HG03103 (cell line): ENCODE measurements around the gene ATRNL1.

Source experiments
- ATAC-seq: cut with Tn5 transposase; IDR thresholded peaks from one replicate; pipeline ENCODE4 v1.9.1; 2021; ENCODE audit warnings: low read depth; ENCODE audit not compliant: unreplicated experiment

The ATRNL1 gene

DNA sequence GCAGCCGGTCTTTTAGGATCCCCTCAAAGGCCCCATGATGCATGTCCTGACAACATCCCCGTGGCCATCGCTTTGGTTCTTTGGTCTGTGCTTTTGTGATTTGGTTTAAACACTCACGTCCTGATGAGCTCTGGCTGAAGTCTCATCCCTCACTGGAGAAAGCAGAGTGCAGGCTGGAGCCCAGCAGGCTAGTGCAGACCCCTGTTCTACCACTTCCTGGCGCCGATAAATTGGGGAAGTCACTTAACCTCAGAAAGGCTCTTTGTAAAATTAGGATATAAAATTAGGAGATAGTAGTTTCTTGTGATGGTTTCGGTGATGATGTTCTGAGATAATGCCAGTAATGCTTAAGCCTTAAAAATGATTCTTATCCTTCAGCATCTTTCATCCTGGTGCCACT, 872.2 kb downstream of the ATRNL1 start:
- ATAC-seq = no peak

DNA sequence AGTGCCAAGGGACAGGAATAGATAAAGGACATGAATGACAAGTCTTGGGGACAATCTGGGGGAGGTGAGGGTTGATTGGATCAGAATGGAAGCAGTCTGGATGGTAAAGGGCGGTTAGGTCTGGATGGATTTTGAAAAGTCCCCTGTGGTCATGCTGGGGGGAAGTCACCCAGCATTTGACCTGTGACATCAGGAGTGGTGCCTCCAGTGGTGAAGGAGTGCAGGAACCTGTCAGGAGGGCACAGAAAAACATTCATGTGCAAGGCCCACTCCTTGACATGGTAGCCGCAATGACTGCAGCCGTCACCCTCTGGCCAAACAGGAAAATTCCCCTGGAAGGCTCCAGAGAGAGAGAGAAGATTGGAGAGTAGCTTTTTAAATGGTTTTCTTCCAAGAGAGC, 875.1 kb downstream of the ATRNL1 start:
- no peak for ATAC-seq

DNA sequence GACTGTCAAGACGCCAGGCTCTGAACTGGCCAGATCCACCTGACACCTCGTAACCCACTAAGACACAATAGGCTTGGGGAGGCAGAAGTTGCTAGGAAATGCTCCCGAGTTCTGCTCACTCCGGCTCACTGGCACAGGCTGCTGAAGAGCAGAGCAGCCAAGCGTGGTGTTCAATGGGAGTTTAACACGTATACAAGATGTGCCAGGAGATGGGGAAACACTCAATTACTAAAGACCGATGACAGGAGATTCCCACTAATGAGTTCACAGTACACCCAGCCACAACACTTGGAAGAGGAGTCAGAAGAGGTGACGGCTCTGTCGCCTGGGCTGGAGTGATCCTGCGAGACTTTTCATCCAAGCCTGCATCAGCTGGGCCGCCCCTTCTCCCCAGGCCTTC, 876.4 kb downstream of the ATRNL1 start:
- ATAC-seq = no peak

DNA sequence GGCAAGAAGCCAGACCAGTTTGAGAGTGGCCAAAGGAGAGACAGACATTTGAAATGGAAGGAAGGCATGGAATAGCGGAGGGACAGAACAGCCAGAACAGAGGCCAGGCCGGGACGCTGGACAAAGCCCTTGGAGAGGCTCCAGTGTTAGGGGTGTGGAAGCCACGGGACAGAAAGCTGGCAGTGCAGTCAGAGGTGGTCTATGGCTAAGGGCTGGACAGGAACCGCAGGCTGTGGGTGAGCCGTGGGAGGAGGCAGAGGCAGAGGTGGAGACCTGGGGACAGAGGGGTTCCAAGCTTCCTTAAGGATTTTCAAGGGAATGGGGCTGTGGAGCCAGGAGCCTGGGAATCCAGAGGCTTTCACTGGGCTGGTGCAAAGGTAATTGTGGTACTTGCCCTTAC, 878.8 kb downstream of the ATRNL1 start:
- no peak for ATAC-seq

DNA sequence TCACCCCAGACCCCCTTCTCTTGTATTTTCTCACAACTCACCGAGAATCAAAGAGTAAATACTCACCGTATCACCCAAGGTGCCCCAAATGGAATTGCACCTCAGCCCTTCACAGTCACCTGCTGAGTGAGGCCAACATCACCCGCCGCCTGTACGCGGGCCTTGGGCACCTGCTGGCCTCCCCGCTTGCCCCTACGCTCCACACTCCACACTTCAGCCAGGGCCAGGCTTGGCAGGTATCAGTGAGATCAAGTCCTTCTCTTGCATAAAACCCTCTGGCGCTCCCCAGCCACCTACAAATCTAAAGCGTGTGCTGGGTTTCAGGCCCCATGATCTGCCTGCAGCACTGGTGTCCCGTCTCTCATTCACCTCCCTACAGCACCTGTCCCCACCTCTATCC, 879.3 kb downstream of the ATRNL1 start:
- ATAC-seq = no peak

DNA sequence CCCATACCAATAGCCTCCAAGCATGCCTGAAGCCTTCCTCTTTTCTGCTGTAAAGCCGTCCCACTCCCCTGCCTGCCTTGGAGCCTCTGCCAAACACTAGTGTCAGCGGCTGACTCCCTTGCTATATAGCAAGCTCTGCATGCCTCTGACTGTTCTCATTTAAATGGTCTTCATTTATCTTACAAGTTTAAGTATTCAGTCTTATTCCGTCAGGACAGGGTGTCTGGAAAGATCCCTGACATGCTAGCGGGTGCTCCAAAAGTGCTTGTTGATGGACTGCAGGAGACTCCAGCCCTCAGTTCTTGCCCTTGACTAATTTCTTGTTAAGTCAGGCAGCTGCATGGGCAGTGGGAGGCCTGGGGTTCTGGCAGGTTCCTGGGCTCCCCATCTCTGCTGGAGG, 881.2 kb downstream of the ATRNL1 start:
- ATAC-seq = no peak

DNA sequence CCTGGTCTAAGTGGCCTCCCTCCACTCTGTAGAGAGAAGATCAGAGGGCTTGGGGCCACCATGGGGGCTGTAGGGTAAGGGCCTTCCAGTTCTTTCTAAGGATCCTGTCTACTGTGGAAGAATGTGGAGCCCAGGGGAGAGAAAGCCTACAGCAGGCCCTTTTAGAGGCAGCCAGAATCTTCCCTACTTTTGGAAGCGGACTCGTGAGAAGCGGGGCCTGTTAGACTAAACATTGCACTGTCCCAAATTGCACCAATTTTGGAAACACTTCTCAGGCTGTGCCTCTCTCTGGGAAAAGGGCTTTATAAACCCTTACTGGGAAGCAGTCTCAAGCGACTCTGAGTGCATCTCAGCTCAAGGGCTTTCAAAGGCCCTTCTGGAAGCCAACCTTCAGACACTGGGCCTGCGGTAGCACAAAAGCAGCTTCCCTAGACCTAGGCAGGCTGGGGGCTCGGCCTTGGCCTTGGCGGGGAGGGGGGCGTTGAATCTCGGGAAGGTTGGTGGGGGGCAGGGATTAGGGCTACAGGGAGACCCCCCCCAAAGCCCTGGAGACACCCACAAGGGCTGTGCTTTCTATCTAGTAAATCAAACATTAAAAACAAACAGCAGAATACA, 881.8 kb downstream of the ATRNL1 start:
- ATAC-seq = no peak

DNA sequence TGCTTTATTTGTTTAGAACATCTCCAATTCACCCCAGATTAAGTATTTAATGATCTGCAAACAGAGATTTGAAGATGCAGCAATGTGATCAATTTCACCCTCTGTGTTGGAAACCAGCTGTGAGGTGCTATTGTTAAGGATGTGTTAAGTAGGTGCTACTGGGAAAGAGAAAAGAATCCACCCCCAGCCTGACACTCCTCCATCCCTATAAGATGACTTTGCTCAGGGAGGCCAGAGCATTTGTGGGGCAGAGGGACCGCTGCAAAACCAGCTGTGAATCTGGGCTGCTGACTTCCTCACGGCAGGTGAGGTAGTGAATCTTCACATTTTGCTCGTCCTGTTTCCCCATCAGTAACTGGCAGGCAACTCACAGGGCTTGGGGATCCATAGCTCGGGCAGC, 882.3 kb downstream of the ATRNL1 start:
- ATAC-seq = no peak

DNA sequence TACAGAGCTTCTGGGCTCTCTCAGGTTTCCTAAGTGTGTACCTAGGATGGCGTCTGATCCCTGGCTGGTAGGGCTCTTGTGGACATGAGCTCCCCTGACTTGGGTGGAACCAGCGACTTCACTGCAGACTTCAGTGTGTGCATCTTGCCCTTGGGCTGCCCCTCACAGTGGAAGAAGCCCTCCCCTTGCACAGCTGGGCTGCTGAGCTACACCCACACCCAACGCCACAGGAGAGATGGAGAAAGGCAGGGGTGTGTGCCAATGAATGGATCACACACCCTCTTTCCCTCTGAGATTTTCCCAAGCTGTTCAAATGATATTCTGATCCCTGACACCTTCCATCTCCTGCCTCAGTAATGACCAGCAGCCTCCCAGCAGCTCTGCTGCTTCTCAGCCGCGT, 883.2 kb downstream of the ATRNL1 start:
- ATAC-seq = no peak

DNA sequence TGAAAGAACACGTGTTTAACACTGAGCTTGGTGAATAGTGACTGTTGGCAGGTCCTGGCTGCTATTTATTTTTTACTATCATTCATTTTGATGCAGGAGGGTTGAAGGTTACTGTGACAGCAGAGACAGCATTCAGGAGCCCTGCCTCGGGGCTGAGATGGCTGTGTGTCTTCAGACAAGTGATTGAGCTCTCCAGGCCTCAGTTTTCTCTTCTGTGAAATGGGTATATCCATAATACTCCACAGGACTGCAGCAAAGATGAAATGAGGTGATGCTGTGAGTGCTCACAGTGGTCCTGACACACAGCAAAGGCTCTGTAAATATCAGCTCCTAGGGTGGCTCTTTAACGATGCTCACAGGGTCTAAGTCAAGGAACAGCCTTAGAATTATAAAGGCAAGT, 884.7 kb downstream of the ATRNL1 start:
- no peak for ATAC-seq

DNA sequence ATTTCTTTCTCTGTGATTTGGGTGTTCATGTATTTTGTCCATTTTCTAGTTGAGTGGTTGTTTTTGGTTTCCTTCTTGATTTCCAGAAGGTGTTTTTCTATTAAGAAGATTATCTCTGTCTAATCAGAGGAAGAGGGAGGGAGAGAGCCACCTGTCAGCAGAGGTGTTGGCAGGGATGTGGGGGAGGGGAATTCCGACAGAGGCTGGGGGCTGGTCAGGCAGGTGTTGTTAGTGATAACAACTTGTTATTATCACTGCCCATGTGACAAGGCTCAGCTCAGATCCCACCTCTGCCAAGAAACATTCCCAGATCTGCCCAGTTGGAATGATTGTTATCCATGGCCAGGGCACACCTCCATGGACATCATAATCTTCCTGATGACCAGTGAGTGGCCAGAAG, 886.4 kb downstream of the ATRNL1 start:
- no peak for ATAC-seq

DNA sequence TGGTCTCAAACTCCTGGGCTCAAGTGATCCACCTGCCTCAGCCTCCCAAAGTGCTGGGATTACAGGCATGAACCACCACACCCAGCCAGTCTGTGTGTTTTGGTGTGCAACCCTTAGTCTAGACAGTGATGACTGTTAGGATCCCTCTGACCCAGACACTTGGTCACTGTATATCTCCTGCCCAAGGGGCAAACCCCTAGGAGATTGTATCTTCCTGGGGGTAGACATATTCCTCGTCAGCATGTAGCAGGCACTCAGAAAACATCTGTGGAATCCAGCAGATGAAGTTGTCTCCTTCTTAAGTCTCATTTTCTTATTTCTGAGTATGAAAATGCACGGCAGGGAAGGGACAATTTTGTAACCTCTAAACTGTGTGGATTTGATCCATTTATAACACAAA, 887.3 kb downstream of the ATRNL1 start:
- no peak for ATAC-seq

DNA sequence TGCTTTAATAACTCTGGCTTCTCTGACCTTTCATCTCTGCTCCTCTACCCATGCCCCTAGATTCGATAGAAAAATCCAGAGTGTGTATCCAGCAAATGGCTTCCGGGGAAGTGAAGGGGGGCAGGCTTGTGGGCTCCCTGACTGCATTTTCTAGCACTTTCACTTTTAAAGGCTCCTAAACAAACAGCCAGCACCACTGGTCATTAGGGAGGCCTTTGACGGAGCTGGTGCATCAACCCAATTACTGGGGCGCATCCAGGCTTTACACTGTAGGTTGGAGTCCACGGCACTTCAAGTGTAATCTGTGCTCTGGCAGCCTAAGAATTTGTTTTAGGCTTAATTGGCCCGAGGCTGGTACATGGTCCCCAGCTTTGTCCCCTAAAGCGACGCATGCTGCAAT, 887.9 kb downstream of the ATRNL1 start:
- no peak for ATAC-seq

DNA sequence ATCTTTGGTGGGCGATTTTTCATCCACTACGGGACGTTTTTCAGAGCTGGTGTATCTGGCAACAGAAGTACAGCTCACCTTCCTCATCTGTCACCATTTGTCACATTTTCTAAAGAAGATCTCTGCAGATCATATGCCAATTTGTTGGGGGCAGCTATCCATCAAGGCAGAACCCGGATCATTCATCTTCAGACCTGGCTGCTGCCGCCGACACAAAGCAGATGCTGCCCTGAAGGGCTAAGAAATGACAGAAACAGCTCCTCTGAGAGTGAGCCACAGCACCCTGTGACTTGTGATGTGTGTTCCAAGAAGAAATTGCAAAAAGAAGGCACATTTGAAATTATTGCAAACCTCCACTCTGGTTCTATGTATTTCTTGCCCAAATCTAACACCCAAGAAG, 888.9 kb downstream of the ATRNL1 start:
- ATAC-seq = no peak

DNA sequence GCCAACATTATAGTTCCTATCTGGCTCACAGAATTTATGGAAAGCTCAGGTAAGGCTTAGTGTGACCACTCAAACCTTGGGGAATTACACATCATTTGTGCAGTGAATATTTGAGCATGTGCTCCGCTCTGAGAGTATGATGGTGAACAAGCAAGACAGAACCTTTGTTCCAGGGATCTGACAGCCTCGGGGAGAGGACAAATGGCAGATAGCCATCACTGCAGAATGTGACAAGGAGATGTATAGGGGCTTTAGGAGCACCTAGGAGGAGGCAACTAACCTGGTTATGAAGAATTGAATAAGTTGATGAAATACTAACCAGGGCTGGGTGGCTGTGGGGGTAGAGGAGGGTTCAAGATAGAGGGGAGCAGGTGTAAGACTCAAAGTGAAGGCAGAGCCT, 889.4 kb downstream of the ATRNL1 start:
- ATAC-seq = no peak

DNA sequence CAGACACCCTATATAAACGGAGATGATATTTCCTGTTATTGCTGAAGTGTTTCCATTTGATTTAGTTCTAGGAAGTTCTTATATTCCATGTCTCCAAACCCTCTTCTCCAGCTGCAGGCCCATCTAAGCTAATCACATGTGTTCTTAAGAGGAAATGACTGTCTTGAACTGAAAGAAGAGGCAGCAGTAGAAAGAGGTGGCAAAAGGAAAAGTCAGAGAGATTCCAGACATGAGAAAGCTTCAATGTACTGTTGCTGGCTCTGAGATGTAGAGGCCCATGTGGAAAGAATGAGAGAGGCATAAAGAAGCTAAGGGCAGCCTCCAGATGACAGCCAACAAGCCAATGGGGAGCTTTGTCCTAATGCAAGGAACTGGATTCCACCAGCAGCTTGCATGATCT, 892.6 kb downstream of the ATRNL1 start:
- ATAC-seq = no peak

DNA sequence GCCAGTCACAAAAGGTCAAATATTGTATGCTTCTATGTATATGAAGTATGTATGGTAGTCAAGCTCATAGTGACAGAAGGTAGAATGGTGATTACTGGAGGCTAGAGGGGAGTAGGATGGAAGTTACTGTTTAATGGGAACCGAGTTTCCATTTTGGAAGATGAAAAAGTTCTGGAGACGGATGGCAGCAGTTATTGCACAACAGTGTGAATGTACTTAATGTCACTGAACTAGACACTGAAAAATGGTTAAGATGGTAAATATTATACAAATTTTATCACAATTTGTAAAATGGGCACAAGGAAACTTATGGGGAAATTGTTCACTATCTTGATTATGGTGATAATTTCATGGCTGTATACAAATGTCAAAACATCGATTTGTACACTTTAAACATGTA, 895.2 kb downstream of the ATRNL1 start:
- ATAC-seq = no peak

DNA sequence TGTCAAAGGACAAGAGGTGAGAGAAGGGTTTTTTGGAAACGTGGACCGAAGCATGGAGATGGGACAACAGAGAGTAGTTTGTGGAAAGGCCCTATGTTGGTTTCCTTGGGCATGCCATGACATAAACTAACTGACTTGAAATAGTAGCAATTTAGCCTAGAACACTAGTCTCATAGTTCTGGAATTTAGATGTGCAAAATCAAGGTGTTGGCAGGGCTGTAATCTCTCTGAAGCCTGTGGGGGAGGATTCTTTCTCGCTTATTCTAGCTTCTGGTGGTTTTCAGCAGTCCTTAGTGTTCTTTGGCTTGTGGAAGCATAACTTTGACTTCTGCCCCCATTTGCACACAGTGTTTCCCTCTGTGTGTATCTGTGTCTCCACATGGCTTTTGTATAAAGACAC, 896.5 kb downstream of the ATRNL1 start:
- ATAC-seq = no peak

DNA sequence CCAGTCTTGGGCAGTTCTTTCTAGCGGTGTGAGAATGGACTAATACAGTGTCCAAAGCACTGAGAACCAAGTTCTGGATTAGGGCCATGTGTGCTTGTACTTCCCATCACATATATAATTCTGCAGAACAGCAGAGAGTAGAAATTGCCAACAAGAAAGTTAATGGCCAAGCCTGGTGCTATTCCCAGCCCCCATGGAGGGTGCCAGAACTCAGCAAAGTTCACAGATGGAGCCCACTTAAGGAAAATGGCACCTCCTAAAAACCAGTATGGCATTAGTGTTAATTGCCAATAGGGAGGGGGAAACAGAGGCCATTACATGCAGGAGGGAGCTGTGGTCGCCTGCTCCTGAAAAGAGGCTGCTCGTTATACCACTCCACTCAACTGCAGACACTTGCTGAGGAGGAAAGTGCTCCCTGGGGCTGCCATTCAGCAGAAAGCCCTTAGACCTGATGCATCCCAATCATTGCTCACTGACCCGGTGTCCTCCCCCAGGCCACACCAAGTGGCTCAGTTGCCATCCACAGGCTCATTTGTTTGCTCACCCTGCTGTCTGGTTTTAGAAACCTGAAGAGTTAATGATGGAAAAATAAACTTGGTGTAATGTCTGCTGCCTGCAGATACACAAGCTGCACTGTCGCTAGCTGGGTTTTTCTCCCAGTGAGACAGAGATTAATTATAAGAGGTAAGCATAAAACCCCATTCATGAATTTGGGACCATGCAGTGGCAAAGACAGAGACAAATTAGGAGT, 899.2 kb downstream of the ATRNL1 start:
- ATAC-seq = no peak

DNA sequence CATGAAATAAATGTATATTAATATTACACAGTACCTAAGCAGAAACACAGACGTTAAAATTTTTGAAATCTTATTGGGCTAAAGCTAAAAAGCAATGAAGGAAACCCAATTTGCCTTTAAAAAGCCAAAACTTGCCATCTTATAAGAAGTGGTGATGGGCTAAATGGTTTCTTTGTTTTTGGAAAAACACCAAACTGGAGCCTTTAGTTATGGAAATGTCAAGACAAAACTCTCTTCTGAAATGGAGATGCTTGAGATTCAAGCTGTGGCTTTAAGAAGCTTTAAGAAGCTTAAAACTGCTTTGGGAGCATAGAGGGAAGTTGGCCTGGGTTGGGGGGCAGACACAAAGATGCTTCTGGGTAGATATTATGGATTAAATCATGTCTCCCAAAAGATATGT, 902.9 kb downstream of the ATRNL1 start:
- ATAC-seq = no peak

DNA sequence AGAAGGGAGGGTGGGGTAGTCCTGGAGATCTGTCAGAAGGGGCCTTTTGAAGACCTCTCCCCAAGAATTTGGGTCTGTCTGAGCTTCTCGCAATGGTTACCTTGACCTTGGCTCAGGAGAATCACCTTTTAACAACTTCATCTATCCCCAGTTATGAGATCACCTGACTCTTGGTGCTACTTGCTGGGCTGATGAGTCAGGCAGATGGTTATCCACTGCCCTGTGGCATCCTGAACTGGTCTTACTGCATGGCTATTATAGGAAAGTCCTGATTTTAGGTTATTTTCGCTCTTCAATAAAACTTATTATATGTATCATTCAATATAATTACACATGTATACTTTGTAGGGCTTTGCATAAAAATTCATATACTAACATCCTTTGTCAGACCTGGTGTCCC, 905.1 kb downstream of the ATRNL1 start:
- no peak for ATAC-seq
